Erythroblast (primary cell): Measurements from ENCODE around the gene PML.

Experiments
- GATA1 ChIP-seq: IDR thresholded peaks from 2 replicates; pipeline ENCODE4 v1.6.1; 2011; ENCODE audit warnings: low read depth, mild to moderate bottlenecking, control low read depth, low read length, moderate library complexity
- POLR2A ChIP-seq: IDR thresholded peaks from 2 replicates; pipeline ENCODE4 v1.6.1; 2011; ENCODE audit warnings: mild to moderate bottlenecking, low read length

DNA sequence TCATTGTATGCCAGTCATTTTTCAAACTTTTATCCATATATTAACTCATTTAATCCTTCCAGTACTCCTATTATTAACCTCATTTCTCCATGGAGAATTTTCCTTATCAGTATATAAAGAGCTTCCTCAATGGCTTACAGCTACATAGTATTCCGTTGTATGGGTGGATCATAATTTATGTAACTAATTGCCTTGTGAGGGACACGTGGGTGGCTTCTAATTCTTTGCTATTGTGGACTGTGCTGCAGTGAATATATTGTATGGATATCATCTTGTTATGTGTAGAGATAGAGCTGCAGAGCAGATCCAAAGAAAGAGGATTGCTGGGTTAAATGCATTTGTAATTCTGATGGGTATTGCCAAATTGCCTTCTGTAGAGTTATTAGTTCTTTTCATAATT, 25.2 kb downstream of the PML start:
- TF ChIP-seq POLR2A (no peak), GATA1 (no peak)
